GM12891 (cell line): Measurements from ENCODE around the gene LPAR2.

Experiments
- PAX5 ChIP-seq: IDR thresholded peaks from 2 replicates; pipeline ENCODE4 v1.6.1; 2011; ENCODE audit warnings: low read length, moderate library complexity, mild to moderate bottlenecking; ENCODE audit not compliant: insufficient read depth, severe bottlenecking
- POLR2A ChIP-seq: IDR thresholded peaks from 2 replicates; pipeline ENCODE4 v1.6.1; 2011; ENCODE audit warnings: low read depth, low read length, control low read depth
- POLR2AphosphoS5 ChIP-seq: IDR thresholded peaks from 2 replicates; pipeline ENCODE4 v1.6.1; 2011; ENCODE audit warnings: low read depth, low read length, control low read depth
- POU2F2 ChIP-seq: IDR thresholded peaks from 2 replicates; pipeline ENCODE4 v1.6.1; 2011; ENCODE audit warnings: low read depth, mild to moderate bottlenecking, control low read depth, low read length, moderate library complexity
- TAF1 ChIP-seq: IDR thresholded peaks from 2 replicates; pipeline ENCODE4 v1.6.1; 2011; ENCODE audit warnings: low read depth, low read length, control low read depth

DNA sequence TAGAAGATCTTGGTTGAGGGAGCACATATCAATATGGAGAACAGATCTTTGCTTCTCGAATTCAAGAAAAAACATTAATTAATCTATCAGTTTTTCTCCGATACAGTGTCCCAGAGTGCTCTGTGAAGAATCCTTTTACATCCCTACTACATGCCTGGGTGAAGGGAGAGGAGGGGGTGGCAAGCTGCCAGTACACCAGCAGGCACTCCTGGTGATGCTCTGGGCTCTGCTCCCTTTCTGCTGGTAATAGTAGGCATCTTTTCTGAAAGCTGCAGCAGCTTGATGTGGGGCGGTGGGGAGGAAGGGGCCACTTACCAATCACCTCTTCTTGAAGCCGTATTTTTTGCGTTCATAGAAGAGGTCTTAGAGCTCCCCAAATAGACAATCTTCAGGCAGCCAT lies 40.2 kb downstream of the LPAR2 start:
- TF ChIP-seq POLR2A (no peak), TAF1 (no peak), POLR2AphosphoS5 (no peak), PAX5 (no peak), POU2F2 (no peak)
